ENCODE measurements around the gene AKT2.

GRCh38 chr19:40200341-40201099 is 84.6 kb downstream of the AKT2 start:
- TF ChIP-seq MAZ (IDR thresholded peaks at IDR 0.05; ENCODE audit: borderline replicate concordance, low read depth, low read length) (no peak), MYC (IDR thresholded peaks at IDR 0.05; ENCODE audit: borderline replicate concordance, low read length) (no peak), CTCF (IDR thresholded peaks at IDR 0.05) (no peak), MAX (IDR thresholded peaks at IDR 0.05) (no peak), CHD2 (IDR thresholded peaks at IDR 0.05; ENCODE audit: low read length, partially characterized antibody) (no peak), BHLHE40 (IDR thresholded peaks at IDR 0.05; ENCODE audit: low read depth, low read length) (no peak)
- TF ChIP-seq, protein P1, sequence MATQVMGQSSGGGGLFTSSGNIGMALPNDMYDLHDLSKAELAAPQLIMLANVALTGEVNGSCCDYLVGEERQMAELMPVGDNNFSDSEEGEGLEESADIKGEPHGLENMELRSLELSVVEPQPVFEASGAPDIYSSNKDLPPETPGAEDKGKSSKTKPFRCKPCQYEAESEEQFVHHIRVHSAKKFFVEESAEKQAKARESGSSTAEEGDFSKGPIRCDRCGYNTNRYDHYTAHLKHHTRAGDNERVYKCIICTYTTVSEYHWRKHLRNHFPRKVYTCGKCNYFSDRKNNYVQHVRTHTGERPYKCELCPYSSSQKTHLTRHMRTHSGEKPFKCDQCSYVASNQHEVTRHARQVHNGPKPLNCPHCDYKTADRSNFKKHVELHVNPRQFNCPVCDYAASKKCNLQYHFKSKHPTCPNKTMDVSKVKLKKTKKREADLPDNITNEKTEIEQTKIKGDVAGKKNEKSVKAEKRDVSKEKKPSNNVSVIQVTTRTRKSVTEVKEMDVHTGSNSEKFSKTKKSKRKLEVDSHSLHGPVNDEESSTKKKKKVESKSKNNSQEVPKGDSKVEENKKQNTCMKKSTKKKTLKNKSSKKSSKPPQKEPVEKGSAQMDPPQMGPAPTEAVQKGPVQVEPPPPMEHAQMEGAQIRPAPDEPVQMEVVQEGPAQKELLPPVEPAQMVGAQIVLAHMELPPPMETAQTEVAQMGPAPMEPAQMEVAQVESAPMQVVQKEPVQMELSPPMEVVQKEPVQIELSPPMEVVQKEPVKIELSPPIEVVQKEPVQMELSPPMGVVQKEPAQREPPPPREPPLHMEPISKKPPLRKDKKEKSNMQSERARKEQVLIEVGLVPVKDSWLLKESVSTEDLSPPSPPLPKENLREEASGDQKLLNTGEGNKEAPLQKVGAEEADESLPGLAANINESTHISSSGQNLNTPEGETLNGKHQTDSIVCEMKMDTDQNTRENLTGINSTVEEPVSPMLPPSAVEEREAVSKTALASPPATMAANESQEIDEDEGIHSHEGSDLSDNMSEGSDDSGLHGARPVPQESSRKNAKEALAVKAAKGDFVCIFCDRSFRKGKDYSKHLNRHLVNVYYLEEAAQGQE (IDR thresholded peaks at IDR 0.05), result no peak
